ENCODE results near the gene SLC22A7. TPM values are rescaled to one million over a fixed set of nuclear protein-coding genes. Genes with fewer than 3 reads are reported as not detected.

Gene SLC22A7
- total RNA-seq, 1 donor from 2014 or later: not detected

DNA sequence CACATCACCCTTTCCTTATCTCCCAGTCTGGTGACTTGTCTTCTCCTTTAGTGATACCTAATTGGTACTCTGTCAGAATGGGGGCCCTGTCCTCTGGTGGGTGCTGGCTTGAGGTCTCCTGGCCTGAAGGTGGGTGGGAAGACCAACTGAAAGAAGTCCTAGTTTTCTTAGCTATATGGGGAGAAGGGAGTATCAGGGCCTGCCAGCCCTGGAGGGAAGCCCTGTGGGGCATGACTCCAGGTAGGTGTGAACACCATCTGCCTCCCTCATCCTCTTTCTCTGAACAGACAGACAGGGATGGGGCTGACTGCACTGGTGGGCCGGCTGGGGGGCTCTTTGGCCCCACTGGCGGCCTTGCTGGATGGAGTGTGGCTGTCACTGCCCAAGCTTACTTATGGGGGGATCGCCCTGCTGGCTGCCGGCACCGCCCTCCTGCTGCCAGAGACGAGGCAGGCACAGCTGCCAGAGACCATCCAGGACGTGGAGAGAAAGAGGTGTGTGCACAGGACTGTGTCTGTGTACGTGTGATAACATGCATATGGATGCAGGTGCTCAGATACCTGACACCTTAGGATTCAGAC, 5.8 kb downstream of the SLC22A7 start:
- no peak for DNase-seq (ENCODE audit: low spot score)
- no peaks in the 10 kb centered on the region for H3K9me3 Mint-ChIP-seq (ENCODE audit: unreplicated experiment)
- no peak overlapping the region for H3K27ac Mint-ChIP-seq (ENCODE audit: unreplicated experiment)
- no peaks in the 10 kb centered on the region for H3K36me3 Mint-ChIP-seq (ENCODE audit: low read depth, unreplicated experiment)
- peaks cover 3% of the 10 kb centered on the region for H3K27me3 Mint-ChIP-seq (ENCODE audit: unreplicated experiment)
- no peak overlapping the region for H3K4me3 Mint-ChIP-seq (ENCODE audit: unreplicated experiment)
- no peaks in the 10 kb centered on the region for H3K4me1 Mint-ChIP-seq (ENCODE audit: unreplicated experiment)
- TF ChIP-seq, protein P1, sequence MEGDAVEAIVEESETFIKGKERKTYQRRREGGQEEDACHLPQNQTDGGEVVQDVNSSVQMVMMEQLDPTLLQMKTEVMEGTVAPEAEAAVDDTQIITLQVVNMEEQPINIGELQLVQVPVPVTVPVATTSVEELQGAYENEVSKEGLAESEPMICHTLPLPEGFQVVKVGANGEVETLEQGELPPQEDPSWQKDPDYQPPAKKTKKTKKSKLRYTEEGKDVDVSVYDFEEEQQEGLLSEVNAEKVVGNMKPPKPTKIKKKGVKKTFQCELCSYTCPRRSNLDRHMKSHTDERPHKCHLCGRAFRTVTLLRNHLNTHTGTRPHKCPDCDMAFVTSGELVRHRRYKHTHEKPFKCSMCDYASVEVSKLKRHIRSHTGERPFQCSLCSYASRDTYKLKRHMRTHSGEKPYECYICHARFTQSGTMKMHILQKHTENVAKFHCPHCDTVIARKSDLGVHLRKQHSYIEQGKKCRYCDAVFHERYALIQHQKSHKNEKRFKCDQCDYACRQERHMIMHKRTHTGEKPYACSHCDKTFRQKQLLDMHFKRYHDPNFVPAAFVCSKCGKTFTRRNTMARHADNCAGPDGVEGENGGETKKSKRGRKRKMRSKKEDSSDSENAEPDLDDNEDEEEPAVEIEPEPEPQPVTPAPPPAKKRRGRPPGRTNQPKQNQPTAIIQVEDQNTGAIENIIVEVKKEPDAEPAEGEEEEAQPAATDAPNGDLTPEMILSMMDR (IDR thresholded peaks at IDR 0.05; ENCODE audit: unreplicated experiment): no peak

DNA sequence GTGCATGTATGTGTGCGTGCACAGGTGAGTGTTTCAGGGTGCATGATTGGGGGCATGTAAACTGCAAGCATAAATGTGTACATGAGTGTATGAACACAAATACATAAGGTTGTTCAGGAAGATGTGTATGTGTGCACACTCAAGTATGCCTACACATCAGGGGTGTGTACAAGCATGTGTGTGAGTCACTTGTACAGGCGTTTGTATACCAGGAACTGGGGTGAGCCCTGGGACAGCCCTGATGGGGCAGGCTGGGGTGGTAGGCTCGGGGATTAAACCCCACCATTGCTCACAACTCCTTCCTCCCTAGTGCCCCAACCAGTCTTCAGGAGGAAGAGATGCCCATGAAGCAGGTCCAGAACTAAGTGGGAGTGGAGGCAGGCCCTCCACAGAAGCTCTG, 6.3 kb downstream of the SLC22A7 start:
- Mint-ChIP-seq H3K27ac (ENCODE audit: unreplicated experiment) (no peak overlapping the region), H3K4me1 (ENCODE audit: unreplicated experiment) (no peaks in the 10 kb centered on the region), H3K27me3 (ENCODE audit: unreplicated experiment) (peaks cover 1% of the 10 kb centered on the region), H3K4me3 (ENCODE audit: unreplicated experiment) (no peak overlapping the region), H3K9me3 (ENCODE audit: unreplicated experiment) (no peaks in the 10 kb centered on the region), H3K36me3 (ENCODE audit: low read depth, unreplicated experiment) (no peaks in the 10 kb centered on the region)
- no peak for DNase-seq (ENCODE audit: low spot score)
- TF ChIP-seq, protein P1 (IDR thresholded peaks at IDR 0.05; ENCODE audit: unreplicated experiment): no peak

DNA sequence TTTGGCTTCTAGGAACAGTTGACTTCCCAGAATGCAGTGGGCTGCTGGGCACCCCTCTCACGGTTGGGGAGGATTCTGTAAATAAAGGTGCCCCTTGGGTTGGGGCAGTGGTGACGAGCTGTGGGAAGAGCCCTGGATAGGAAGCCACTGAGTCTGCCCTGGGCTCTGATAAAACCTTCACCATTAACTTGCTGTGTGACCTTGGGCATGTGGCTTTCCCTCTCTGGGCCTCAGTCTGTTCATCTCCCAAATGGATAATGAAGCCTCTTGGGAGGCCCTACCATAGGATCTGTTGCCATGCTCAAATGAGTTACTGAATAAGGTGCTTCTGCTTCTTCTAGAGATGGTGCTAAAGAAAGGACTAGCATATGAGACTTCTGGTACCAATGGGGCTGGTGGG, 6.8 kb downstream of the SLC22A7 start:
- Mint-ChIP-seq H3K4me3 (ENCODE audit: unreplicated experiment) (no peak overlapping the region), H3K27me3 (ENCODE audit: unreplicated experiment) (peaks cover 1% of the 10 kb centered on the region), H3K4me1 (ENCODE audit: unreplicated experiment) (no peaks in the 10 kb centered on the region), H3K36me3 (ENCODE audit: low read depth, unreplicated experiment) (no peaks in the 10 kb centered on the region), H3K27ac (ENCODE audit: unreplicated experiment) (no peak overlapping the region), H3K9me3 (ENCODE audit: unreplicated experiment) (no peaks in the 10 kb centered on the region)
- TF ChIP-seq, protein P1 (IDR thresholded peaks at IDR 0.05; ENCODE audit: unreplicated experiment): no peak
- DNase-seq (ENCODE audit: low spot score): no peak

DNA sequence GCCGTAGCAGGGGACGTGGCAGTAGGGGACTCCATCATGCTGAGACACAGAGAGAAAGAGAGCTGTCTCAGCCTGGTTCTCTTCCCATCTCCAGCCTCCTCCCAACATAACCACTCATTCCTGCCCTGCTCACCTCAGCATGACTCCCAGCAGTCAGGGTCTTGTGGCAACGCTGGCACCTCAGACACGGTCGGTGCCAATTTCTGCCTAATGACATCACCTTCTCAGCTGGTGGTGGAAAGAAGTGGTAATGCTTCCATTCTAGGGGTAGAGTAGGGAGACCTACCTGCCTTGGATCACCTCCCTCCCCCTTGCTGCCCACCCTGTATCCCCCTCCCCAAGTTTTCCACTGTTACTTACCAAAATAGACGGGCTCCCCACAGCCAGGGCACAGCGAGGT, 8.0 kb downstream of the SLC22A7 start:
- TF ChIP-seq, protein P1 (IDR thresholded peaks at IDR 0.05; ENCODE audit: unreplicated experiment): no peak
- Mint-ChIP-seq H3K36me3 (ENCODE audit: low read depth, unreplicated experiment) (no peaks in the 10 kb centered on the region), H3K4me3 (ENCODE audit: unreplicated experiment) (no peak overlapping the region), H3K27me3 (ENCODE audit: unreplicated experiment) (peaks cover 1% of the 10 kb centered on the region), H3K9me3 (ENCODE audit: unreplicated experiment) (no peaks in the 10 kb centered on the region), H3K4me1 (ENCODE audit: unreplicated experiment) (no peaks in the 10 kb centered on the region), H3K27ac (ENCODE audit: unreplicated experiment) (no peak overlapping the region)
- DNase-seq (ENCODE audit: low spot score): no peak

DNA sequence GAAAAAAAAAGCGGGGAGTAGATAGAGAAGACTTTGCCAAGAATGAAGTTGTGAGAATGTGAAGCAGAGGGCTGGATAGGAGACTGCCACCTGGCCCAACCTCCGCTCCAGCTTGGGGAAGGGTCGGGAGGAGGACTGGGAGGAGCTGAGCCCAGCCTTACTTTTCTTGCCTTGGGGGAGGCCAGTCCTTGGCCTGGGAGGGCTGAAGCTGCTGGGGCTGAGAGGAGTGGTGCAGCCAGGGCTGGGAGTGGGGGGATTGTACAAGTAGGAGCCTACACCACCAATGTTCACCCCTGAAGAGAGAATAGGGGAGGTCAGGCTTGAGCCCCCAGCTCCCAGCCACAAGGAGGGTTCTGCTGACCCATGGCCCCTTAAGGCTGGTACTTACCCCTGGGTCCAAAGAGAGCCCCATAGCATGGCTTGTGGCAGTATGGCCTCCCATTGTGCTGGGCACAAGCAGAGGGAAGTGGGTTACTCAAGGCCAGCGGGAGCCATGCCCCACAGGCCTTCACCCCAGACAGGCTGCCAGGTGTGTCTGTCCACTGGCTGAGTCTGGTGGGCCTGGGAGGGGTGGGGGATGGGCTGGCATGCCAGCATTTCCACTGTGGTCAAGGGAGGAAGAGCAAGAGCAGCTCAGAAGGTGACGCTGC, 9.5 kb downstream of the SLC22A7 start:
- no peaks in the 10 kb centered on the region for H3K27me3 Mint-ChIP-seq (ENCODE audit: unreplicated experiment)
- TF ChIP-seq, protein P1 (IDR thresholded peaks at IDR 0.05; ENCODE audit: unreplicated experiment): no peak
- no peak overlapping the region for H3K4me3 Mint-ChIP-seq (ENCODE audit: unreplicated experiment)
- H3K4me1 Mint-ChIP-seq (ENCODE audit: unreplicated experiment): no peaks in the 10 kb centered on the region
- DNase-seq (ENCODE audit: low spot score): no peak
- no peak overlapping the region for H3K27ac Mint-ChIP-seq (ENCODE audit: unreplicated experiment)
- H3K36me3 Mint-ChIP-seq (ENCODE audit: low read depth, unreplicated experiment): no peaks in the 10 kb centered on the region
- no peaks in the 10 kb centered on the region for H3K9me3 Mint-ChIP-seq (ENCODE audit: unreplicated experiment)

Measured in endothelial cell (in vitro differentiated cells).